ENCODE measurements around the gene FKBP1B. TPM values are rescaled to one million over a fixed set of nuclear protein-coding genes. Genes with fewer than 3 reads are reported as not detected.

Gene FKBP1B
- total RNA-seq: 2.7 and 3.3 TPM in 2 replicates

DNA sequence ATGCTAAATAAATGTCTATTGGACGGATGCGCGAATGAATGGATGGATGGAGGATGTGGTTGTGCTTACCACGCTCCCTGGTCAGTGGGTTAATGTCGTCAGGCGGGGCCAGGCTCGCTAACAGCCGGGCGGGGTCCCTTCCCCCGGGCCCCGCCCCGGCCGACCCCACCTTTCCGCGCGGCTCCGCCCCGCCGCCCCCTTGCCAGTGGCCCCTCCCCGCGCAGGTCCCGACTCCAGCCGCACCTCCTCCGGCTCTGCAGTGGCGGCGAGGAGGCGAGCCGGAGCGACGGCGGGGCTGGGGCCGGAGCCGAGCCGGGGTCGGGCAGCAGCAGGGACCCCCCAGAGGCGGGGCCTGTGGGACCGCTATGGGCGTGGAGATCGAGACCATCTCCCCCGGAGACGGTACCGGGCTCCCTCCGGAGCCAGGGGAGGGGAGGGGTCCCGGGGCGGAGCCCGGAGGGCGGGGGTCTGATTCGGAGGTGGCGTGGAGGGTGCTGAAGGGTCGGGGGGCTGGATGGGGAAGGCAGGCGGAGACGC is at the start of gene FKBP1B:
FKBP1B (plus strand) TSS at position 257 of the 537 bp plus-strand sequence; CDS start at position 366, 109 bp downstream.
- Histone ChIP-seq H3K36me3 (ENCODE audit: insufficient read depth, low read length) (no peaks in the 10 kb centered on the region), H3K27ac (ENCODE audit: low read depth, low read length) (no peak within 1 kb of the TSS), H3K4me3 (ENCODE audit: insufficient read depth, low read length) (peak within 1 kb of the TSS; percentile 77), H2AFZ (ENCODE audit: low read length) (peak within 1 kb of the TSS; percentile 85), H3K79me2 (ENCODE audit: insufficient read depth, low read length) (peaks cover 19% of the 10 kb centered on the region), H4K20me1 (ENCODE audit: insufficient read depth, low read length) (no peaks in the 10 kb centered on the region), H3K4me1 (ENCODE audit: insufficient read depth, low read length) (peaks cover 20% of the 10 kb centered on the region), H3K27me3 (ENCODE audit: insufficient read depth, low read length) (peaks cover 3% of the 10 kb centered on the region), H3K9me3 (ENCODE audit: low read depth, low read length) (no peaks in the 10 kb centered on the region), H3K4me2 (ENCODE audit: insufficient read depth, low read length) (peak within 1 kb of the TSS; percentile 86)
- no peak for DNase-seq (ENCODE audit: insufficient read length, low spot score, missing footprints)
- TF ChIP-seq, protein P1, sequence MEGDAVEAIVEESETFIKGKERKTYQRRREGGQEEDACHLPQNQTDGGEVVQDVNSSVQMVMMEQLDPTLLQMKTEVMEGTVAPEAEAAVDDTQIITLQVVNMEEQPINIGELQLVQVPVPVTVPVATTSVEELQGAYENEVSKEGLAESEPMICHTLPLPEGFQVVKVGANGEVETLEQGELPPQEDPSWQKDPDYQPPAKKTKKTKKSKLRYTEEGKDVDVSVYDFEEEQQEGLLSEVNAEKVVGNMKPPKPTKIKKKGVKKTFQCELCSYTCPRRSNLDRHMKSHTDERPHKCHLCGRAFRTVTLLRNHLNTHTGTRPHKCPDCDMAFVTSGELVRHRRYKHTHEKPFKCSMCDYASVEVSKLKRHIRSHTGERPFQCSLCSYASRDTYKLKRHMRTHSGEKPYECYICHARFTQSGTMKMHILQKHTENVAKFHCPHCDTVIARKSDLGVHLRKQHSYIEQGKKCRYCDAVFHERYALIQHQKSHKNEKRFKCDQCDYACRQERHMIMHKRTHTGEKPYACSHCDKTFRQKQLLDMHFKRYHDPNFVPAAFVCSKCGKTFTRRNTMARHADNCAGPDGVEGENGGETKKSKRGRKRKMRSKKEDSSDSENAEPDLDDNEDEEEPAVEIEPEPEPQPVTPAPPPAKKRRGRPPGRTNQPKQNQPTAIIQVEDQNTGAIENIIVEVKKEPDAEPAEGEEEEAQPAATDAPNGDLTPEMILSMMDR (IDR thresholded peaks at IDR 0.05; ENCODE audit: extremely low read depth, low read depth, low read length): no peak

DNA sequence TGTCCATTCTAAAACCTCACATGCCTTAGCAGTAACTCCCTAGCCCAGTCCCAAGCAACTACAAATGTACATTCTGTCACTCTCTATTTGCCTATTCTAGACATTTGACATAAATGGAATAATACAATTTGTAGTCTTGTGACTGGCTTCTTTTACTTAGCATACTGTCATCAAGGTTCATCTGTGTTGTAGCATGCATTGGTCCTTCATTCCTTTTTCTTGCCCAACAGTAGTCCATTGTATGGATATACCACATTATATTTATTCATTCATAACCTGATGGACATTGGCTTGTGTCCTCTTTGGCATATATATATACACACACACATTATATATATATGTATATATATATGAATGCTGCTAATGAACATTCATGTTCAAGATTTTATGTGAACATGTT is 41.8 kb upstream of the FKBP1B start:
- Histone ChIP-seq H4K20me1 (ENCODE audit: insufficient read depth, low read length) (no peaks in the 10 kb centered on the region), H3K4me3 (ENCODE audit: insufficient read depth, low read length) (no peak overlapping the region), H3K4me2 (ENCODE audit: insufficient read depth, low read length) (no peak overlapping the region), H3K27ac (ENCODE audit: low read depth, low read length) (no peak overlapping the region), H3K9me3 (ENCODE audit: low read depth, low read length) (no peaks in the 10 kb centered on the region), H3K36me3 (ENCODE audit: insufficient read depth, low read length) (no peaks in the 10 kb centered on the region), H2AFZ (ENCODE audit: low read length) (no peak overlapping the region), H3K27me3 (ENCODE audit: insufficient read depth, low read length) (no peaks in the 10 kb centered on the region), H3K79me2 (ENCODE audit: insufficient read depth, low read length) (no peaks in the 10 kb centered on the region), H3K4me1 (ENCODE audit: insufficient read depth, low read length) (peaks cover 10% of the 10 kb centered on the region)
- TF ChIP-seq, protein P1 (IDR thresholded peaks at IDR 0.05; ENCODE audit: extremely low read depth, low read depth, low read length): no peak
- no peak for DNase-seq (ENCODE audit: insufficient read length, low spot score, missing footprints)

GRCh38 chr2:24008672-24009366 is 40.7 kb upstream of the FKBP1B start:
- Histone ChIP-seq H3K79me2 (ENCODE audit: insufficient read depth, low read length) (no peaks in the 10 kb centered on the region), H3K4me2 (ENCODE audit: insufficient read depth, low read length) (peak overlapping the region; percentile 84), H2AFZ (ENCODE audit: low read length) (no peak overlapping the region), H4K20me1 (ENCODE audit: insufficient read depth, low read length) (no peaks in the 10 kb centered on the region), H3K4me3 (ENCODE audit: insufficient read depth, low read length) (peak overlapping the region; percentile 54), H3K27ac (ENCODE audit: low read depth, low read length) (no peak overlapping the region), H3K4me1 (ENCODE audit: insufficient read depth, low read length) (peaks cover 10% of the 10 kb centered on the region), H3K36me3 (ENCODE audit: insufficient read depth, low read length) (no peaks in the 10 kb centered on the region), H3K9me3 (ENCODE audit: low read depth, low read length) (no peaks in the 10 kb centered on the region), H3K27me3 (ENCODE audit: insufficient read depth, low read length) (no peaks in the 10 kb centered on the region)
- DNase-seq (ENCODE audit: insufficient read length, low spot score, missing footprints): no peak
- TF ChIP-seq, protein P1 (IDR thresholded peaks at IDR 0.05; ENCODE audit: extremely low read depth, low read depth, low read length): no peak

- Histone ChIP-seq H3K27me3 (ENCODE audit: insufficient read depth, low read length) (no peaks in the 10 kb centered on the region), H3K79me2 (ENCODE audit: insufficient read depth, low read length) (no peaks in the 10 kb centered on the region), H2AFZ (ENCODE audit: low read length) (peak overlapping the region; percentile 6), H3K4me1 (ENCODE audit: insufficient read depth, low read length) (peaks cover 10% of the 10 kb centered on the region), H3K4me3 (ENCODE audit: insufficient read depth, low read length) (peak overlapping the region; percentile 70), H3K9me3 (ENCODE audit: low read depth, low read length) (no peaks in the 10 kb centered on the region), H3K27ac (ENCODE audit: low read depth, low read length) (no peak overlapping the region), H4K20me1 (ENCODE audit: insufficient read depth, low read length) (no peaks in the 10 kb centered on the region), H3K36me3 (ENCODE audit: insufficient read depth, low read length) (no peaks in the 10 kb centered on the region), H3K4me2 (ENCODE audit: insufficient read depth, low read length) (peak overlapping the region; percentile 84)
- no peak for DNase-seq (ENCODE audit: insufficient read length, low spot score, missing footprints)
- TF ChIP-seq, protein P1 (IDR thresholded peaks at IDR 0.05; ENCODE audit: extremely low read depth, low read depth, low read length): no peak
Measured at GRCh38 chr2:24009367-24009679, 40.2 kb upstream of the FKBP1B start.
